ENCODE measurements around the gene ADCY4. TPM values are rescaled to one million over a fixed set of nuclear protein-coding genes. Genes with fewer than 3 reads are reported as not detected.

ADCY4 gene
- total RNA-seq, 4 donors from 2014 or later, result 3.1 to 23.1 (median 11.7) TPM

GRCh38 chr14:24340606-24341005, 5.7 kb upstream of the ADCY4 start:
- H3K9me3 ChIP-seq, result no peaks in the 10 kb centered on the region
- DNase-seq, result no peak
- no CpG with 5 or more reads among the region's 1 CpG for WGBS, 2 donors
- intact Hi-C loops (cut with DNase I), result no loop called here
- peak overlapping the region in 1 of 4 donors; percentile 78 for H3K27ac ChIP-seq
- peaks cover 0 to 30% (median 0%) of the 10 kb centered on the region in 3 donors for H3K36me3 ChIP-seq
- H3K4me1 ChIP-seq, result peaks cover 8 to 46% (median 13%) of the 10 kb centered on the region in 3 donors
- TF ChIP-seq CTCF (IDR thresholded peaks at IDR 0.05), result no peak
- TF ChIP-seq POLR2A (IDR thresholded peaks at IDR 0.05), result no peak
- peaks cover 0 to 12% (median 0%) of the 10 kb centered on the region in 4 donors for H3K27me3 ChIP-seq
- no peak overlapping the region for H3K4me3 ChIP-seq

- Histone ChIP-seq H3K27ac (peak within 1 kb of the TSS; percentile 67 to 78 (median 72)), H3K27me3 (peaks cover 0 to 17% (median 2%) of the 10 kb centered on the region in 4 donors), H3K36me3 (peaks cover 0 to 30% (median 0%) of the 10 kb centered on the region in 3 donors), H3K9me3 (no peaks in the 10 kb centered on the region), H3K4me3 (peak within 1 kb of the TSS; percentile 42 to 73 (median 54)), H3K4me1 (peaks cover 15 to 57% (median 19%) of the 10 kb centered on the region in 3 donors)
- DNase-seq, result no peak
- peak in 1 of 4 donors; percentile 47 for TF ChIP-seq POLR2A (IDR thresholded peaks at IDR 0.05)
- no peak for TF ChIP-seq CTCF (IDR thresholded peaks at IDR 0.05)
- intact Hi-C loops (cut with DNase I), result no loop called here
- 15 to 18% methylated on average over 12 to 31 of the region's 51 CpGs for WGBS, 2 donors
These were observed 4.6 kb upstream of the ADCY4 start, which contains the start of gene RIPK3 for GRCh38 chr14:24339284-24340151. TSS of gene RIPK3 (minus strand) at chr14:24339991. CDS start at chr14:24339826, 165 bp downstream.

GRCh38 chr14:24338843-24339242, 4.0 kb upstream of the ADCY4 start:
- intact Hi-C loops (cut with DNase I), result no loop called here
- Histone ChIP-seq H3K4me3 (peak overlapping the region; percentile 42 to 73 (median 54)), H3K27me3 (peaks cover 0 to 23% (median 5%) of the 10 kb centered on the region in 4 donors), H3K4me1 (peaks cover 22 to 64% (median 26%) of the 10 kb centered on the region in 3 donors), H3K9me3 (no peaks in the 10 kb centered on the region), H3K27ac (peak overlapping the region in 2 of 4 donors; percentile 67 to 78), H3K36me3 (peaks cover 0 to 30% (median 0%) of the 10 kb centered on the region in 3 donors)
- 74 to 82% methylated on average over 7 of the region's 14 CpGs for WGBS, 2 donors
- TF ChIP-seq CTCF (IDR thresholded peaks at IDR 0.05) (no peak), POLR2A (IDR thresholded peaks at IDR 0.05) (no peak)
- DNase-seq, result no peak

- no peaks in the 10 kb centered on the region for H3K9me3 ChIP-seq
- no peak for DNase-seq
- H3K4me3 ChIP-seq, result no peak overlapping the region
- 77 to 95% methylated on average over 2 to 3 of the region's 8 CpGs for WGBS, 2 donors
- H3K36me3 ChIP-seq, result peaks cover 0 to 30% (median 0%) of the 10 kb centered on the region in 3 donors
- peaks cover 0 to 33% (median 6%) of the 10 kb centered on the region in 4 donors for H3K27me3 ChIP-seq
- intact Hi-C loops (cut with DNase I), result no loop called here
- TF ChIP-seq CTCF (IDR thresholded peaks at IDR 0.05), result no peak
- TF ChIP-seq POLR2A (IDR thresholded peaks at IDR 0.05), result no peak
- no peak overlapping the region for H3K27ac ChIP-seq
- H3K4me1 ChIP-seq, result peaks cover 30 to 74% (median 36%) of the 10 kb centered on the region in 3 donors
These were observed 2.9 kb upstream of the ADCY4 start for GRCh38 chr14:24337824-24338175.

Measured in esophagus squamous epithelium (tissue), 5 donors.